Fibroblast of lung (primary cell): ENCODE measurements around the gene COL3A1.

ENCODE experiments used
- CTCF ChIP-seq, 2 donors: IDR thresholded peaks in 1 of 2; conservative IDR thresholded peaks in 1 of 2; 1 replicate in 1 of 2; 2 replicates in 1 of 2; pipeline ENCODE4 v1.5.1; 2011 to 2012; ENCODE audit warnings: low read length in 2 of 2, control low read depth in 1 of 2, inconsistent platforms in 1 of 2, low read depth in 1 of 2, mild to moderate bottlenecking in 1 of 2
- EZH2 ChIP-seq: IDR thresholded peaks from 2 replicates; pipeline ENCODE4 v1.5.1; 2012; ENCODE audit warnings: low read length, control low read depth, mild to moderate bottlenecking; ENCODE audit errors: missing control alignments

- TF ChIP-seq CTCF (conservative IDR thresholded peaks at IDR 0.05 in 1 of 2, IDR thresholded peaks at IDR 0.05 in 1 of 2; ENCODE audit: low read depth in 1 of 2, low read length in 2 of 2): peak; percentile 36 to 40
- no peak for TF ChIP-seq EZH2
These were observed 4.3 kb downstream of the COL3A1 start for GRCh38 chr2:188978291-188979081.
